ENCODE measurements around the gene ANXA2R. TPM values are rescaled to one million over a fixed set of nuclear protein-coding genes. Genes with fewer than 3 reads are reported as not detected.

ANXA2R gene
- total RNA-seq, 1 experiment from 2014 or later, result 6.2 TPM

- in situ Hi-C loops (cut with HindIII; ENCODE audit: low pct_unique_long_range_greater_than_20kb, low sequenced_read_pairs) (loop anchor here (25.0 kb wide), 1 partner anchor 112 kb away; no protein-coding TSS in a partner anchor), intact Hi-C loops (cut with micrococcal nuclease; ENCODE audit: unreplicated experiment) (no loop called here)
- H3K9me3 ChIP-seq (ENCODE audit: control insufficient read depth, insufficient read depth, low read depth, low read length), result no peaks in the 10 kb centered on the region
- H3K36me3 ChIP-seq (ENCODE audit: control insufficient read depth, insufficient read depth, low read length), result no peaks in the 10 kb centered on the region
- TF ChIP-seq CTCF (IDR thresholded peaks at IDR 0.05) (no peak), REST (IDR thresholded peaks at IDR 0.05; ENCODE audit: insufficient read depth in 1 of 2, low read depth in 2 of 2, low read length in 1 of 2) (no peak), SIN3A (IDR thresholded peaks at IDR 0.05; ENCODE audit: borderline replicate concordance, insufficient read depth, low read depth, low read length) (no peak), POLR2AphosphoS5 (IDR thresholded peaks at IDR 0.05; ENCODE audit: low read depth, low read length) (no peak), TCF7L2 (IDR thresholded peaks at IDR 0.05; ENCODE audit: low read depth, low read length) (no peak)
- peak overlapping the region; percentile 58; the same call in 1 of the 2 replicates for H3K27ac ChIP-seq (ENCODE audit: low read length)
- ATAC-seq (no peak), DNase-seq (ENCODE audit: low read depth, low spot score) (no peak)
- CTCF ChIA-PET, result interaction anchor here (0.6 kb wide), 1 partner anchor 112 kb away, joined by 3 read pairs; no protein-coding TSS in a partner anchor
- no TSS peak for BruUV-seq (replicated peaks)
- no peaks in the 10 kb centered on the region for H3K27me3 ChIP-seq (ENCODE audit: control insufficient read depth, insufficient read depth, low read length)
- H3K4me1 ChIP-seq (ENCODE audit: control insufficient read depth, insufficient read depth, low read length), result peaks cover 13% of the 10 kb centered on the region
- H3K4me3 ChIP-seq (ENCODE audit: low read depth in 2 of 2, low read length in 2 of 2), result no peak overlapping the region
- POLR2A ChIA-PET, result no interaction called here
These were observed 15.9 kb downstream of the ANXA2R start for GRCh38 chr5:43024217-43024616.

GRCh38 chr5:43021151-43021550, 19.0 kb downstream of the ANXA2R start:
- H3K4me1 ChIP-seq (ENCODE audit: control insufficient read depth, insufficient read depth, low read length), result peaks cover 23% of the 10 kb centered on the region
- intact Hi-C loops (cut with micrococcal nuclease; ENCODE audit: unreplicated experiment) (loop anchor here (2.0 kb wide), 1 partner anchor 14 kb away; no protein-coding TSS in a partner anchor), in situ Hi-C loops (cut with HindIII; ENCODE audit: low pct_unique_long_range_greater_than_20kb, low sequenced_read_pairs) (loop anchor here (25.0 kb wide), 1 partner anchor 109 kb away; no protein-coding TSS in a partner anchor)
- CTCF ChIA-PET, result interaction anchor here (1.2 to 2.3 kb wide), 2 partner anchors 12 to 112 kb away, joined by 3 to 8 read pairs; no protein-coding TSS in a partner anchor
- DNase-seq (ENCODE audit: low read depth, low spot score), result no peak
- peak overlapping the region; percentile 97 for H3K27ac ChIP-seq (ENCODE audit: low read length)
- BruUV-seq (replicated peaks), result no TSS peak
- no peak for TF ChIP-seq REST (IDR thresholded peaks at IDR 0.05; ENCODE audit: insufficient read depth in 1 of 2, low read depth in 2 of 2, low read length in 1 of 2)
- TF ChIP-seq POLR2AphosphoS5 (IDR thresholded peaks at IDR 0.05; ENCODE audit: low read depth, low read length), result no peak
- no peaks in the 10 kb centered on the region for H3K36me3 ChIP-seq (ENCODE audit: control insufficient read depth, insufficient read depth, low read length)
- POLR2A ChIA-PET, result interaction anchor here (1.9 to 2.3 kb wide), 2 partner anchors 9 to 13 kb away, joined by 4 to 10 read pairs; no protein-coding TSS in a partner anchor
- no peak overlapping the region; a peak in 1 of 4 replicates for H3K4me3 ChIP-seq (ENCODE audit: low read depth in 2 of 2, low read length in 2 of 2)
- no peaks in the 10 kb centered on the region for H3K9me3 ChIP-seq (ENCODE audit: control insufficient read depth, insufficient read depth, low read depth, low read length)
- H3K27me3 ChIP-seq (ENCODE audit: control insufficient read depth, insufficient read depth, low read length), result no peaks in the 10 kb centered on the region
- ATAC-seq, result no peak

Data from Panc1 (cell line).